ENCODE data around the gene CPLANE2.

- TF ChIP-seq CTCF (IDR thresholded peaks at IDR 0.05) (no peak), EP300 (IDR thresholded peaks at IDR 0.05) (no peak)
These were observed 30.3 kb downstream of the CPLANE2 start for GRCh38 chr1:16206547-16207317.

All from suprapubic skin (tissue), 3 donors.